NCI-H1417 treated with DMSO at 0.1 percent for 48 hours (cell line): ENCODE measurements around the gene LCN12.

Source experiments
- DNase-seq: peaks from one replicate; lab custom pipeline; 2025; lab: John Stamatoyannopoulos, UW

The LCN12 gene, protein sequence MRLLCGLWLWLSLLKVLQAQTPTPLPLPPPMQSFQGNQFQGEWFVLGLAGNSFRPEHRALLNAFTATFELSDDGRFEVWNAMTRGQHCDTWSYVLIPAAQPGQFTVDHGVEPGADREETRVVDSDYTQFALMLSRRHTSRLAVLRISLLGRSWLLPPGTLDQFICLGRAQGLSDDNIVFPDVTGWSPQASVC

DNA sequence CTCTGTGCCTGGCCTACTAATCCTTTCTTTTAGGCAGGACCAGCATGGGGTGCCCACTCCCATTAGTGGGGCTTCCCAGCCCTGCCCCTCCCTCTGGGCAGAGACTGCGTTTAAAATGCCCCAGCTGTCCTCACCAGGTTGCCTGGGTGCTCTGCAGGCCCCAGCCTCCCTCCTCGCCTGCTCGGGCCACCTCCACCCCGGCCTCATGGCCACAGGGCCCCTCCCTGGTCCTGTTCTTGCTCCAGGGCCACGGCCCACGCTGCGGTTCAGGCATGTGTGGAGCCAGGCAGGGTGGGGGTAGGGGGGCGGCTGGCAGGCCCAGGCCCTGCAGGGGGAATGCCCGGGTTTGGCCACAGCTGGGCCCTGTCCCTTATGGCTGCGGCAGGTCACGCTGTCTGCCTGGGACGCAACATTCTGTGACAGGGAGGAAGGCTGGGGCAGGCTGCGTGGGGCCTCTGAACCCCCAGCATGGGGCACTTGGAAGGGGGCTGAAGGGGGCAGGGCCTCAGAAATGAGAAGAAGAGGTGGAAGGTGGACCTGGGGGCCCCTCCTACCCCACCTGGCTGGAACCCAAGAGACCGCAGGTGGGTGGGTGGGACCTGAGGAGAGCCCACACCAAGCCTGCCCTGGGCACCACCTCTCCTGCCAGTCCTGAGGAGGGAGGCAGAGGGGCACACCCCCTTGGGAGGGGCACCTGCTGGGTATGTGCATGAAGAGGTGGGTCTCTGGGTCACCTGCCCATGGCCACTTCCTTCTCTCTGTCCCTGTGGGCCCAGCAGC lies at the start of gene LCN12:
LCN12 (plus strand) TSS at position 733 of the 780 bp plus-strand sequence. CDS start 55 bp downstream, outside the sequence.
- DNase-seq = no peak

DNA sequence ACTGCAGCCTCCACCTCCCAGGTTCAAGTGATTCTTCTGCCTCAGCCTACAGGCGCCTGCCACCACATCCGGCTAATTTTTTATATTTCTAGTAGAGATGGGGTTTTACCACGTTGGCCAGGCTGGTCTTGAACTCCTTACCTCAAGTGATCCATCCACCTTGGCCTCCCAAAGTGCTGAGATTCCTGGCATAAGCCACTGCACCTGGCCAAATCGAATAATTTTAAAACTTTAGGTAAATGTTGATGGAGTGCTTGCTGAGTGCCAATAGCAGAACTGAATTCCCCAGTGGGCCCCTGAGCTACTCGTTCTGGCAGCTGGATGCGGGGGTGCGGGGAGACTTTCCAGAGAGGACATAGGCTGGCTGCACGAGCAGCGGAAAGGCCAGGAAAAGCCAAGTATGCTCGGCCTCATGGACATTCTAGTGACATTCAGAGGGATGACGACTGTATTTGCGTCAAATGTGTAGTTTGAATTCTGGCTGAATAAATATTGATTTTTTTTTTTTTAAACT lies 49.0 kb upstream of the LCN12 start:
- DNase-seq = no peak

DNA sequence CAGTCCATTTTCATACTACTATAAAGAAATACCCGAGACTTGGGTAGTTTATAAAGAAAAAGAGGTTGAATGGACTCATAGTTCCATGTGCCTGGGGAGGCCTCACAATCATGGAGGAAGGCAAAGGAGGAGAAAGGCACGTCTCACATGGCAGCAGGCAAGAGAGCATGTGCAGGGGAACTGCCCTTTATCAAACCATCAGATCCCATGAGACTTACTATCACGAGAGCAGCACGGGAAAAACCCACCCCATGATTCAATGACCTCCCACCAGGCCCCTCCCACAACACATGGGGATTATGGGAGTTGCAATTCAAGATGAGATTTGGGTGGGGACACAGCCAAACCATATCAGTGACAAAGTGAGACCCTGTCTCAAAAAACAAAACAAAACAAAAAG lies 45.8 kb upstream of the LCN12 start:
- DNase-seq = no peak

DNA sequence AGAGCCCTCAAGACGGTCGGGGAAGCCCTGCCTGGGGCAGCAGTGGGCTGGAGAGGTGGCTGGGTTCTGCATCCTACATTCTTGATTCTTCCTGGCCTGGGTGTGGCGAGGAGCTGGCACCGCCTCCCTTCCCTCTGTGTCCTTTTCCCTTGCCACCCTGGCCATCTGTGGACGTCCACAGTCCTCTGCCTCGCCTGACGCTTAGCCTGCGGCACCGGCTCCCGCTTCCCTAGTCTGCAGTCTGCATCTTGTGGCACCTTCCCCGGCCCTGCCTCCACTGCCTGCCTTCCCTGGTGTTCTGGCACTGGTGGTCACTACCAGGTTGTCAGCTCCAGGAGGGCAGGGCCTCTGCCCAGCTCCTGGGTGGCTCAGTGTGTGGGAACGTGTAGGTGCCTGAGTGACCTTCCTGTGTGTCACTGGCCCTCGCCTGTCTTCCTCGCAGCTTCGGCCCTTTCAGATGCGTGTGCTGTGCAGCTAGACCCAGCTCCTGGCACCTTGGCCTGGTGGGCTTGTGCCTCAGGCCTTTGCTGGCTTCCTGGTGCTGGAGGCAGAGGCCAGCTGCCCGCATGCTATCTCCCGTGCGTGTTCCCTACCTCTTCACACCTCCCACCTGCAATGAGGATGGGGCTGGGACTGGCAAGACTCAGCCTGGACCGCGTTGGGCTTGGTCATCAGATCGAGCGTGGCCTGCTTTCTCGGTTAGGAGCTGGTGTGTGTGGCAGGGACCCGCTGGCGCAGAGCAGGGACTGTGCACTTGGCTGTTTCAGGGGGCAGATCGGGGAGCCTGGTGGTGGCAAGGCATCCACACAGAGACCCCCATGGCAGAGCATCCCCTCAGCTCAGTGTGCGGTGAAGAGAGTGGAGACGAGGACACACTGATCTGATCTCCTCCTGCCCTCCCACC lies 44.8 kb upstream of the LCN12 start:
- no peak for DNase-seq

DNA sequence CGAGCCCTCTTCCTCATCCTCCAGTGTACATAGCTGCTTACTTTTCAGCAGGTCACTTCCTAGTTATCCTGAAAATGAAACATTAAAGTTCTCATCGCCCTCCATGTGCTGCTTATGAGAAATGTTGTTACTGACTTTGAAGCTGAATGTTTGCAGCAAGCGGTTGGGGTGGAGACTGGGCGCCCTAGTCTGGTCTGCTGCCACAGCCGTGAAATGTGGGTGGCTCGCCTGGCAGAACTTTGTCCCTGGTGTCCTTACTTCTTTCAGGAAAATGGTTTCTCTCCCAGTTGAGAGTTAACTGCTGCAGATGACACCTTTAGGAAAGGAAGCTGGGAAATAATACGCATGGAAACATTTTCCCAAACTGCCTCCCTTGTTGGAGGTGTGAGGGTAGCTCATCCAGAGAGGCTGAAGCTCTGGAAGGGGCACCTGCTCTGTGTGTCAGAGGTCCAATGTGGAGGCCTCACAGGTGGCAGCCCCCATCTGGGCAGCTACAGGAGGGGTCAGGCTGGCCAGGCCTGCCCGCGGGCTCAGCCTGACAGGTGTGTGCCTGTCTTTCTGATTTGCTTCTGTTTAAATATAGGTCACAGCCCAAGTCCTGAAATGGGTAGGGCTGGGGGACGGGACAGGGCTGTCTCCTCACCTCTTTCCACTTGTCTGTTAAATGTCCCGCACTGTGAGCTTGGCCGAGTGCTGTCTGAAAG lies 41.7 kb upstream of the LCN12 start:
- DNase-seq = no peak

DNA sequence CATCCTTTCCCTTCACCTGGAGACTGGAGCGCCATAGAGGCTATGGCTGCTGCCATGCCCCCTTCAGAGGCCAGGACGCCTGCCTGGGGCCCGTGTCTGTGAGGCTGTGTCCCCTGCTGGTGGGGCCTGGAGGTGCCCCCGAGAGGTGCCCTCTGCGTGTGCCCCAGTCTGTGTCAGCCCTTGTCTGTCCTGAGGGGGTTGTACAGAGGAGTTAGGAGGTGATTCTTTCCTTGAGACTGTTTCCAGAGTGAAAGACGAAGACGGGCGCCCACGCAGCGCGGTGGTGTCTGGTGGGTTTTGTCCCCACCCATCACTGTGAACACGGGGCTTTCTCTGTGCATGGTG lies 41.2 kb upstream of the LCN12 start:
- DNase-seq = no peak

DNA sequence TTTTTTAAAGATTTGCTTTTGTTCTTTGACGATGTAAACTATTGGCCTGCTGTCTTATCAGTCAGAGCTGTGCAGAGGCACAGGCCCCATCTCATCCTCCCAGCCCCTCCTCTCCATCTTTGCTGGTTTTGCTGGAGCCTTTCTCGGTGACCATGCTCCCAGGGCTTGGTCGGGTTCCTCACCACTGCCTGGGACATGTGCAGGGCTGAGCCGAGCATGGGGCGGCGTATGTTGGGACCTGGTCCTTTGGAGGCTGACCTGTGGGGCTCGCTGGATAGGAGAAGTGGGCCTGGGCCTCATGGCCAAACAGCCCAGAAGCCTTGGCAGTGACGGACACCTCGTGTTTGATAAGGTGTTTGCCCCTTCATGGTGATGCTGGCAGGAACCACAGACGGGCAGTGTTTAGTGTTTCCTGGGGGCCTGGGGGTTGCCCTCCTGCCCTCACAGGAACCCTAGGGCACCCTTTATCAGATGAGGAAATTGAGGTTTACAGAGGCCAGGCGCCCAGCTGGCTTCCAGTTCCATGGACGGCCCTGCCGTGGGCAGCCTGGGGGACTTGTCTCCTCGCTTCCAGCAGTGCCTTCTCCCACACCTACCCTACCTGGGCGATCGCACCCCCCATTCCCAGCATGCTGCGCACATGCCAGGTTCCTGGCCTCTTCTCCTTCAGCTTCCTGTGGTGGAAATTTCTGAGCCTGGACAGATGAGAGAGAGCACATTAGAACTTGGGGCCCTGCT lies 38.2 kb upstream of the LCN12 start:
- DNase-seq = no peak

DNA sequence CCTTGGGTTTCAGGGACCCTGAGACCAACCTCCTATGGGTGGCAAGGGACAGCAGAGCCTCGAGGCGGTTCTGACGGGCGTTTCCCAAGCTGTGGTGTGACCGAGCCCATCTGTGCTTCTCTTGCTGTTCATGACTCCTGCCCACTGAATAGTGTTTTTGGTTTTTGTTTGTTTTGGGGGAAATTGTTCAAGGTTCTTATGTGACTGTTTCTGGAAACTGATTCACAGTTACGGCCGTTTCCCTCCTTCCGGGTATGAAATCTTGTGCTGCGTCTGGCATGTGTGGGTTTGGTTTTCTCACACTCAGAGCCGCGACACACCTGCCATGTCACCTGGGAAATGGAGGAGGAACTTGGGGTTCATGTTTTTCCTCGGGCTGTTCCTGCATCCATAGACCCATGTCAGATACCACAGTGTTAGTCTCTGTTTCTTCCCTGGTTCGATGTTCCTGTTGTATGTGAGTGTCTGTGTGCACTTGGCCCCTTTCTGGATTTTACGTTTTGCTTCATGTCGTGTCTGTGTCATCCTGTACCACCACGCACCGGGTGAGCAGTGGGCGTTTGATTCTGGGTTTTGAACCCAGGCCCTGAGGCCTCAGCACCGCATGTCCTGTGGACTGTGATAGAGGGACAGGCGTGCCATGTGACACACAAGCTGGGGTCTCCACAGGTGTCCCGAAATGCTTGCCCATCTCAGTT lies 36.3 kb upstream of the LCN12 start:
- no peak for DNase-seq

DNA sequence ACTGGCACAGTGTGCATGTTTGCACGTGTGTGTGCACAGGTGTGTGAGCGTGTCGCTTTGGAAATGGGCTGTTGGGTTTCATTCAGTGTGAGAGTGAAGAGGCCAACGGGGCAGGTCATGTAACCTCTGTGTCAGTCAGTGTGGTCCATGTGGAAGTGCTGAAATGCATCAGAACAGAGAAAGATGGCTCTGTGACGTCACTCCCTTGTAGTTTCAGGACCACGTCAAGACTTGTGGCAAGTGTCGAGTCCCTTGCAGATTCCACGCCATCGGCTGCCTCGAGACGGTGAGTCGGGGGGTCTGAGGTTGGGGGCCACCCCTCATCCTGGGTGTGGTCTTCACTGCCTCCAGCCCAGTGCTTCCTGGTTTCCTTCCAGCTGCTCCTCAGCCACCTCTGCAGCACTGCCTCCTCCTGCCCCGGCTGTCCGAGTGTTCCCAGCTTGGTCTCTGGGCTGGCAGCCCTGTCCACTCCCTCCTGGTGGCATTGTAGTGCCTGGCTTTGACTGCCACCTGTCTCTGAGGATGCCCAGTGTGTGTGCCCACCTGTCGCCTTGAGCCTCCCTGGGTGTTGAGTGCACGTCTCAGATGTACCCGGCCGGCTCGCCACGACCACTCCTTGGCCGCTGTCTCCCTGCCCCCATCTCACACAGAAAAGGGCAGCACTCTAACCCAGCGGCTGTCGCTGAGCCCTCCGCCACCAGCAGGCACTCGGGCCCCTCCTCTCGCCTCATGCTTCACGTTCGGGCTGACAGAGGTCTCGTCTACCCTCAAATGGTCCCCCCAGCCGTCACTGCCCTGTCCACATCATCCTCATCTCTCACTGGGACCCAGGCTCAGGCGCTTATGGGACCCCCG lies 35.5 kb upstream of the LCN12 start:
- no peak for DNase-seq

DNA sequence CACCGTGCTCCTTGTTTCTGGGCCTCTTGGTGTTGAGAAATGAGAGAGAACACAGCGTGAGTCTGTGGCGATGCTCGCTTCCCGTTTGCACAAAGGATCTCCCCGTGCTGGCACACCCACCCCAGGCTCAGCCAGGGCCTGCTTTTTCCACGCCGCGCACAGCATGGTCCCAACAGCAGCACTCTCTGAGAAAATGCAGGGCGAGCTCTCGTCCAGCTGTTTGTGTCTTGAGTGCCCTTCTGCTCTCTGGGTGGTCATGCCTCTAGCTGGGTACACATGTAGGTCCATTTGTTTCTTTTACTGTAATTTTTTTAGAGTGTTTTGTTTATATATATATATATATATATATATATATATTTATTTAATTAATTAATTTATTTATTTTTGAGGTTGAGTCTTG lies 34.2 kb upstream of the LCN12 start:
- no peak for DNase-seq

DNA sequence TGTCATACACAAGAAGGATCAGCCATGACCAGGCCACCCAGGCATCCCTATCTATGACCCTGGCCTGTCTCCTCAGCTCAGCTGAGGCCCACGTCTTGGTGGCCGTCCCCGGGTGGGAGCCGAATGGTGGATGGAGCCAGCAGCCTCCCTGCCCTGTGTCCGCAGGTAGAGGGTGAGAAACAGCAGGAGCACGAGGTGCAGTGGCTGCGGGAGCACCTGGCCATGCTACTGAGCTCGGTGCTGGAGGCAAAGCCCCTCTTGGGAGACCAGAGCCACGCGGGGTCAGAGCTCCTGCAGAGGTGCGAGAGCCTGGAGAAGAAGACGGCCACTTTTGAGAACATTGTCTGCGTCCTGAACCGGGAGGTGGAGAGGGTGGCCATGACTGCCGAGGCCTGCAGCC lies 32.0 kb upstream of the LCN12 start:
- no peak for DNase-seq

DNA sequence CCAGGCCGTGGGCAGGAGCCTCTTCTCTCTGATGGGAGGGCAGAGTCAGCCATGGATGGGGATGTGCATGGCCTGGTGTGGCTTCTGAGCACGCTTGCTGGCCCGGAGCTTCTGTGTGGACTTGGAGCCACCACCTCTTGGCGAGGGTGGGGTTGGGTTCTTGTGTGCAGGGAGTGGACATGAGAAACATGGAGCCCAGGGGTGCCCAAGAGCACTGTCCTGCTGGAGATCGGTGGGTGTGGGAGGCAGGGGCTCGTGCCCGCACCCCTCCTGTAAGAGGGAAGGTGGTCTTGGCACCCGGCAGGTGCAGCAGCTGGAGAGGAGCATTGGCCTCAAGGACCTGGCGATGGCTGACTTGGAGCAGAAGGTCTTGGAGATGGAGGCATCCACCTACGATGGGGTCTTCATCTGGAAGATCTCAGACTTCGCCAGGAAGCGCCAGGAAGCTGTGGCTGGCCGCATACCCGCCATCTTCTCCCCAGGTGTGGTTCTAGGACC lies 31.3 kb upstream of the LCN12 start:
- DNase-seq = no peak

DNA sequence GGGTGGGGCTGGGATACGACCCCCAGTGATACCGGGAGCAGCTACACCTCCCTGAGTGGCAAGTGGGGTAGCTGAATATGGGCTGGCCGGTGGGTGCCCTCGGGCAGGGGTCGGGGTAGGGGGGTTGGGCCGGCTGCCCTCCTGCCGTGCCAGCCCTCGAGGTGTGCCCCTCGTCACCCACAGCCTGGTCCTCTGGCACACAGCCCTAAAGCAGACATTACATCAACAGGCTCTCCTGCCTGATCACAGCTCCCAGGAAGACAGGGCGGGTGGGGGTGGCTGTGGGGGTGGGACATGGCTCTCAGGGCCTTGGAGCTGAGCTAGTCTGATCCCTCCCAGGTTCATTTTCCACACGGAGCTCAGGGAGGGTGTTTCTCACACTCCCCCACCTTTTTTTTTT lies 30.8 kb upstream of the LCN12 start:
- no peak for DNase-seq

DNA sequence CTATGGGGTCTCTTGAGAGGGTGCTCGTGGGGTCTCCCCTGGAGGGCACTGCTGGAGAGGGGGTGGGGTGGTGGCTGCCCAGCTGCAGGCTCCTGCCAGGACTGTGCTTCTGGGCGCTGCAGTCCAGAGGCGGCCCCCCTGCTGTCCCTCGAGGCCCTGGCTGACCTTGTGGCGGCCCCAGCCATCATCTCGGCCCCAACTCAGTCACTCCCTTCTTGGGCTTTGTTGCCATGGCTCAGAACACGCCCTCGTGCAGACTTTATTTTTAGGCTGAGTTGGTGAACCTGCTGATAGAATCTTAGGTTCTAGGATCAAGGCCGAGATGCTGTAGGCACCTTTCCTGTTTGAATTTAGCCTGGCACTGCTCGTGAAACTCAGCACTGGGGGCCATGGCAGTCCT lies 30.4 kb upstream of the LCN12 start:
- DNase-seq = no peak

DNA sequence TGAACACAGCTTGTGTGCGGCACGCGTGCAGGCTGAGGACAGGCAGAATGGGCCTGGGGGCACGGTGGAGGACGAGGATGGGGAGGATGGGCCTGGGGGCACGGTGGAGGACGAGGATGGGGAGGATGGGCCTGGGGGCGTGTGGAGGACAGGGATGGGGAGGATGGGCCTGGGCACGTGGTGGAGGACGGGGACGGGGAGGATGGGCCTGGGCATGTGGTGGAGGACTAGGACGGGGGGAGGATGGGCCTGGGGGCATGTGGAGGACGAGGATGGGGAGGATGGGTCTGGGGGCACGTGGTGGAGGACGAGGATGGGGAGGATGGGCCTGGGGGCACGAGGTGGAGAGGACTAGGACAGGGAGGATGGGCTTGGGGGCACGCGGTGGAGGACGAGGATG lies 29.5 kb upstream of the LCN12 start:
- DNase-seq = no peak

DNA sequence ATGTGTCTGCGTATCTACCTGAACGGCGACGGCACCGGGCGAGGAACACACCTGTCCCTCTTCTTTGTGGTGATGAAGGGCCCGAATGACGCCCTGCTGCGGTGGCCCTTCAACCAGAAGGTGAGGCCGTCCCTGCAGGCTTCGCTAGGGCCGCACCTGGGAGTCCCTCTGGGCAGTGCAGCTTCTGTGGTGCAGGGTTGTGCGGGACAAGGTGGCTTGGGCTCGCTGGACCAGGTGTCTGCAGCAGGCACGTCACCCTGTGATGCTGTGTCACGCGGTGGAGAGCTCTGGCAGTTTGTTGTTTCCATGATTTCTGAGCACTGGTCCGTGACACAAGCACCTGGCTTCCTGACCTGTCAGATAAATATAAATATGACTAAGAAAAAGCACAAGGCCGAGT lies 28.2 kb upstream of the LCN12 start:
- DNase-seq = no peak

DNA sequence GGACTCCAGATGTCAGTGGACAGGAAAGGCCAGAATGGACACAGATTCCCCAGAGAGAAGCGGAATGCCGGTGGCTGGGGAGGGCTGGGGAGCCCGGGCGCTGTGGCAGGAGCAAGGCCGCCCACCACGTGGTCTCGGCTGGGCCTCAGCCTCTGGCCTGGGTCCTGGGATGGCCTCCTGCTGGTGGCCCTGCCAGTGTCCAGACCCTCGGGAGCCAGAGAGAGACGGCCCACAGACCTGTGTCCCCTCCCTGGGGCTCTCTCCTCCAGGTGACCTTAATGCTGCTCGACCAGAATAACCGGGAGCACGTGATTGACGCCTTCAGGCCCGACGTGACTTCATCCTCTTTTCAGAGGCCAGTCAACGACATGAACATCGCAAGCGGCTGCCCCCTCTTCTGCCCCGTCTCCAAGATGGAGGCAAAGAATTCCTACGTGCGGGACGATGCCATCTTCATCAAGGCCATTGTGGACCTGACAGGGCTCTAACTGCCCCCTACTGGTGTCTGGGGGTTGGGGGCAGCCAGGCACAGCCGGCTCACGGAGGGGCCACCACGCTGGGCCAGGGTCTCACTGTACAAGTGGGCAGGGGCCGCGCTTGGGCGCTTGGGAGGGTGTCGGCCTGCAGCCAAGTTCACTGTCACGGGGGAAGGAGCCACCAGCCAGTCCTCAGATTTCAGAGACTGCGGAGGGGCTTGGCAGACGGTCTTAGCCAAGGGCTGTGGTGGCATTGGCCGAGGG lies 26.5 kb upstream of the LCN12 start:
- no peak for DNase-seq

DNA sequence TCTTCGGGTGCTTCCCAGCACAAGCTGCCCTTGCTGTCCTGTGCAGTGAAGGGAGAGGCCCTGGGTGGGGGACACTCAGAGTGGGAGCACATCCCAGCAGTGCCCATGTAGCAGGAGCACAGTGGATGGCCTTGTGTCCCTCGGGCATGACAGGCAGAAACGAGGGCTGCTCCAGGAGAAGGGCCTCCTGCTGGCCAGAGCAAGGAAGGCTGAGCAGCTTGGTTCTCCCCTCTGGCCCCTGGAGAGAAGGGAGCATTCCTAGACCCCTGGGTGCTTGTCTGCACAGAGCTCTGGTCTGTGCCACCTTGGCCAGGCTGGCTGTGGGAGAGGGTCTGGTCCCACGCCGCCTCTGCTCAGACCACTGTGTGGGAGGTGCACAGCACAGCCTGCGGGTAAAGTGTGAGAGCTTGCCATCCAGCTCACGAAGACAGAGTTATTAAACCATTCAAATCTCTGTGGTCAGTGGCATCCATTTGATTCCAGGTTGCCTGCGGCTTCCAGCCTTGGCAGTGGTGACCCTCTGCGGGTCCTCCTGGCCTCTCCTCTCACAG lies 25.8 kb upstream of the LCN12 start:
- DNase-seq = no peak

DNA sequence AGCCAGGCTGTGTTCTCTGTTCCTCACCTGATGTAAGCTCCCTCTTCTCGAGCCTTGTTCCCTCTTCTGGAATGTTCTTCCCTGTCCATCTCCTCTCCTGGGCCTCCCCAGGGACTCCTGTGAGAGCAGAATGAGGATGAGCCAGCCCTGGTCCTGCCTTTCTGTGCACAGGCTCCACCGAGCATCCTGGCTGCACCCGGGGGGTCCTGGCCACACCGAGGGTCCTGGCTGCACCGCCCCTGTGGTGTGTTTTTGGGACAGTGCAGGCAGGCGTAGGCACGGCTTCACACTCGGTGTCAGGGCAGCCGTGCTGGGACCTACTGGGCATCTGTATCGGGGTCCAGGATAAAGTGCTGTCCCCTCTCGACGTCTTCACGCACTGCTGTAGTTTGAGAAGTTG lies 25.3 kb upstream of the LCN12 start:
- DNase-seq = no peak
